ENCODE data around the gene TM6SF1. TPM values are rescaled to one million over a fixed set of nuclear protein-coding genes. Genes with fewer than 3 reads are reported as not detected.

Gene TM6SF1
- total RNA-seq (2014; rRNA removed) (not detected in 2 replicates), Bru-seq, nascent RNA (percentile 5 among the genes with signal in this experiment), BruChase-seq, experiment 1, labeled RNA remaining after a 6-hour chase (not detected), BruChase-seq, experiment 2, labeled RNA remaining after a 2-hour chase (percentile 11 among the genes with signal in this experiment)
- long read RNA-seq, partial matches to known transcripts: 0 of 2 reads
- long read RNA-seq, other reads (novel, unspliced or antisense): 2 of 2 reads

DNA sequence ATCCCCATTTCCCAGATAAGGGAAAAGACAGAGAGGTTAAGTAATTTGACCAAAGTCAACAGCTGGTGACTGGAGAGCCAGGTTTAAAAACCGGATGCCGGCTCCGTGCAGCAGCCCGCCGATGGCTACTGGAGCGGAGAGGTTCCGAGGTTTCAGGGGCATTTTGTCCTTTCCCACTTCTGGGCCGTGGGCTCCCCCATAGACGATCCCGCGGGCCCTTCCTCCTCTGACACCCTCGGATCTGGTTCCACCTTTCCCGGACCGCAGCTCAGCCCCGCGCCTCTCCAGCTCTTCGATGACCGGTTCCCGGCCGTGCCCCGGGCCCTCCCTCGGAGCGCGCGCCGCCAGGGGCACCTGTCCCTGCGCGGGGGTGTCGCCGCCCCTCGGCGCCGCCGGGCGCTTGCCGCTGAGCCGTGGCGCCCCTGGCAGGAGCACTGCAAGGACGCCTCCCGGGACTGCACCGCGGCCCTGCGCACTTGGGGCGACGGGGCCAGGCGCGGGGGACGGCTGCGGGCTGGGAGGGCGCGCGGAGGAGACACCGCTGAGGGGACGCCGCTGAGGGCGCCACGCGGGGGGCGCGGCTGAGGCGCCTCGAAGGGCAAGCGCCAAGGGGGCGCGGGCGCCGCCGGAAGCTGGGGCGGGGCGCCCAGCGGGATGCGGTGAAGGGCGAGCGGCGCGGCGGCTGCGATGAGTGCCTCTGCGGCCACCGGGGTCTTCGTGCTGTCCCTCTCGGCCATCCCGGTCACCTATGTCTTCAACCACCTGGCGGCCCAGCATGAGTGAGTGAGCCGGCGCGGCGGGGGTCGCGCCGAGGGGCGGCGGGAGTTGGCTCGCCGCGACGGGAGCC, at the start of gene TM6SF1:
Gene TM6SF1, plus strand, starts transcription at position 652 of the 847 bp plus-strand sequence. Its CDS starts 36 bp downstream, at position 688.
- no peak within 1 kb of the TSS for H3K4me3 ChIP-seq (ENCODE audit: low read length)
- H3K9me3 ChIP-seq (ENCODE audit: low read length): no peaks in the 10 kb centered on the region
- H3K9ac ChIP-seq (ENCODE audit: low read length): no peak within 1 kb of the TSS
- H3K4me1 ChIP-seq (ENCODE audit: insufficient read depth, low read length): no peaks in the 10 kb centered on the region
- no peak within 1 kb of the TSS for H2AFZ ChIP-seq (ENCODE audit: low read length)
- ChIA-PET CTCF (no interaction called here), POLR2A (ENCODE audit: unreplicated experiment) (no interaction called here)
- H3K79me2 ChIP-seq (ENCODE audit: low read length): no peaks in the 10 kb centered on the region
- no peak for ATAC-seq
- H3K4me2 ChIP-seq (ENCODE audit: low read length): peak within 1 kb of the TSS; percentile 22; the same call in 1 of the 2 replicates
- no peaks in the 10 kb centered on the region for H3K9me2 ChIP-seq (replicated peaks; ENCODE audit: low read length)
- TF ChIP-seq EZH2phosphoT487 (IDR thresholded peaks at IDR 0.05; ENCODE audit: borderline replicate concordance, low read length) (no peak), EZH2 (IDR thresholded peaks at IDR 0.05; ENCODE audit: low read length, unreplicated experiment) (no peak), CTCF (conservative IDR thresholded peaks at IDR 0.05; ENCODE audit: low read depth, low read length) (no peak)
- no peaks in the 10 kb centered on the region for H3K27me3 ChIP-seq (ENCODE audit: low read length)
- no peaks in the 10 kb centered on the region for H3K36me3 ChIP-seq (ENCODE audit: low read depth, low read length)
- no TSS peak for BruUV-seq (replicated peaks)
- no peaks in the 10 kb centered on the region for H3F3A ChIP-seq (ENCODE audit: low read length, unreplicated experiment)
- no peak for DNase-seq
- intact Hi-C loops (cut with micrococcal nuclease): no loop called here
- no peak within 1 kb of the TSS for H3K27ac ChIP-seq (ENCODE audit: low read length)
- no peaks in the 10 kb centered on the region for H4K20me1 ChIP-seq (ENCODE audit: low read length)

GRCh38 chr15:83057696-83058376, 49.6 kb upstream of the TM6SF1 start:
- H3K4me2 ChIP-seq (ENCODE audit: low read length): no peak overlapping the region
- H3K9me2 ChIP-seq (replicated peaks; ENCODE audit: low read length): no peaks in the 10 kb centered on the region
- TF ChIP-seq EZH2phosphoT487 (IDR thresholded peaks at IDR 0.05; ENCODE audit: borderline replicate concordance, low read length) (no peak), CTCF (conservative IDR thresholded peaks at IDR 0.05; ENCODE audit: low read depth, low read length) (no peak), EZH2 (IDR thresholded peaks at IDR 0.05; ENCODE audit: low read length, unreplicated experiment) (no peak)
- H3K27me3 ChIP-seq (ENCODE audit: low read length): no peaks in the 10 kb centered on the region
- peaks cover 9% of the 10 kb centered on the region for H3K4me1 ChIP-seq (ENCODE audit: insufficient read depth, low read length)
- H3F3A ChIP-seq (ENCODE audit: low read length, unreplicated experiment): no peaks in the 10 kb centered on the region
- H3K27ac ChIP-seq (ENCODE audit: low read length): no peak overlapping the region
- H3K79me2 ChIP-seq (ENCODE audit: low read length): peaks cover 67% of the 10 kb centered on the region
- POLR2A ChIA-PET (ENCODE audit: unreplicated experiment): no interaction called here
- no peak overlapping the region for H2AFZ ChIP-seq (ENCODE audit: low read length)
- peaks cover 27% of the 10 kb centered on the region for H3K36me3 ChIP-seq (ENCODE audit: low read depth, low read length)
- H3K4me3 ChIP-seq (ENCODE audit: low read length): no peak overlapping the region
- CTCF ChIA-PET: no interaction called here
- no TSS peak for BruUV-seq (replicated peaks)
- intact Hi-C loops (cut with micrococcal nuclease): loop anchor here (10.0 kb wide), 1 partner anchor 97 kb away; no protein-coding TSS in a partner anchor
- ATAC-seq (no peak), DNase-seq (no peak)
- H4K20me1 ChIP-seq (ENCODE audit: low read length): peaks cover 24% of the 10 kb centered on the region
- H3K9ac ChIP-seq (ENCODE audit: low read length): no peak overlapping the region
- H3K9me3 ChIP-seq (ENCODE audit: low read length): no peaks in the 10 kb centered on the region

Data from PC-3 (cell line).